Measurements from ENCODE around the gene YTHDC1. TPM values are rescaled to one million over a fixed set of nuclear protein-coding genes. Genes with fewer than 3 reads are reported as not detected.

The YTHDC1 gene
- total RNA-seq, 1 experiment from 2014 or later: 68.9 TPM

- TF ChIP-seq CEBPB (IDR thresholded peaks at IDR 0.05; ENCODE audit: low read depth): no peak
- no peak for TF ChIP-seq REST (IDR thresholded peaks at IDR 0.05; ENCODE audit: low read depth)
- POLR2A ChIA-PET: no interaction called here
- ATAC-seq: no peak
- H3K4me2 ChIP-seq (ENCODE audit: low read length): no peak overlapping the region
- no peaks in the 10 kb centered on the region for H3K36me3 ChIP-seq (ENCODE audit: control insufficient read depth in 1 of 2, insufficient read depth in 2 of 2, low read length in 2 of 2)
- RAD21 ChIA-PET (ENCODE audit: low non-redundant PET in 1 of 2, low total read pairs in 2 of 2, uncharacterized antibody in 2 of 2, unreplicated experiment in 2 of 2): no interaction called here
- H3K4me1 ChIP-seq (ENCODE audit: control insufficient read depth in 1 of 2, insufficient read depth in 2 of 2, low read length in 2 of 2): no peaks in the 10 kb centered on the region
- no peaks in the 10 kb centered on the region for H3K27me3 ChIP-seq (ENCODE audit: insufficient read depth, low read length)
- H4K20me1 ChIP-seq (ENCODE audit: insufficient read depth): no peaks in the 10 kb centered on the region
- CTCF ChIA-PET: no interaction called here
- H2AFZ ChIP-seq (ENCODE audit: low read depth, low read length, poor library complexity, severe bottlenecking): no peak overlapping the region
- H3K79me2 ChIP-seq (ENCODE audit: insufficient read depth, low read length): no peaks in the 10 kb centered on the region
- intact Hi-C loops (cut with micrococcal nuclease): no loop called here
- DNase-seq (ENCODE audit: low read depth, low spot score): no peak
- H3K9me2 ChIP-seq (ENCODE audit: insufficient read depth): no peaks in the 10 kb centered on the region
- BruUV-seq (replicated peaks): no TSS peak
- no peaks in the 10 kb centered on the region for H3K9me3 ChIP-seq (ENCODE audit: control insufficient read depth in 1 of 2, insufficient read depth in 1 of 2, low read depth in 1 of 2, low read length in 2 of 2)
- no peak overlapping the region for H3K4me3 ChIP-seq (replicated peaks in 1 of 2; ENCODE audit: low read depth in 1 of 2, low read length in 2 of 2)
- no peak overlapping the region for H3K27ac ChIP-seq (ENCODE audit: low read depth, low read length)
- no peak overlapping the region for H3K9ac ChIP-seq (ENCODE audit: low read length)
Measured at GRCh38 chr4:68396756-68397155, 46.9 kb upstream of the YTHDC1 start.

DNA sequence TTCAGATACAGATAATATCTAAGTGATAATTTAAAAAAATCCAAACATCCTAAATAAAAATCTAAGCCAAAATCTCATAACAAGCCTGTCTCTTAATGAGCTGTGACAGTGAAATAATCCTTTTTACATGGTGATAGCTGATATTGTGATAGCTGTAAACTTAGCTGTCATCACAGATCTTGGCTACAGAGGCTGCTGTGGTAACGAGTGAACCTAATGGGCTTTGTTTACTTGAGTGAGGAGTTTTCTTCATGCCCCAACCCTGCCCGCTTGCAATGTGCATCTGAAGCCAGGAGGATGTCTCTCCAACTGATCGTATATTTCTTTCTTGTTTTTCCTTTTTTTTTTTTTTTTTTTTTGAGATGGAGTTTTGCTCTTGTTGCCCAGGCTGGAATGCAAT, 41.5 kb upstream of the YTHDC1 start:
- H3K4me1 ChIP-seq (ENCODE audit: control insufficient read depth in 1 of 2, insufficient read depth in 2 of 2, low read length in 2 of 2): no peaks in the 10 kb centered on the region
- intact Hi-C loops (cut with micrococcal nuclease): no loop called here
- H3K27me3 ChIP-seq (ENCODE audit: insufficient read depth, low read length): no peaks in the 10 kb centered on the region
- H2AFZ ChIP-seq (ENCODE audit: low read depth, low read length, poor library complexity, severe bottlenecking): no peak overlapping the region
- POLR2A ChIA-PET: no interaction called here
- no peaks in the 10 kb centered on the region for H3K36me3 ChIP-seq (ENCODE audit: control insufficient read depth in 1 of 2, insufficient read depth in 2 of 2, low read length in 2 of 2)
- H3K9me3 ChIP-seq (ENCODE audit: control insufficient read depth in 1 of 2, insufficient read depth in 1 of 2, low read depth in 1 of 2, low read length in 2 of 2): no peaks in the 10 kb centered on the region
- H3K9ac ChIP-seq (ENCODE audit: low read length): no peak overlapping the region
- H3K27ac ChIP-seq (ENCODE audit: low read depth, low read length): no peak overlapping the region
- BruUV-seq (replicated peaks): no TSS peak
- H3K79me2 ChIP-seq (ENCODE audit: insufficient read depth, low read length): no peaks in the 10 kb centered on the region
- CTCF ChIA-PET: no interaction called here
- RAD21 ChIA-PET (ENCODE audit: low non-redundant PET in 1 of 2, low total read pairs in 2 of 2, uncharacterized antibody in 2 of 2, unreplicated experiment in 2 of 2): no interaction called here
- H4K20me1 ChIP-seq (ENCODE audit: insufficient read depth): no peaks in the 10 kb centered on the region
- no peaks in the 10 kb centered on the region for H3K9me2 ChIP-seq (ENCODE audit: insufficient read depth)
- ATAC-seq (no peak), DNase-seq (ENCODE audit: low read depth, low spot score) (no peak)
- no peak overlapping the region for H3K4me3 ChIP-seq (replicated peaks in 1 of 2; ENCODE audit: low read depth in 1 of 2, low read length in 2 of 2)
- H3K4me2 ChIP-seq (ENCODE audit: low read length): no peak overlapping the region
- TF ChIP-seq EZH2phosphoT487 (IDR thresholded peaks at IDR 0.05; ENCODE audit: borderline replicate concordance): no peak
- TF ChIP-seq TCF7L2 (IDR thresholded peaks at IDR 0.05; ENCODE audit: borderline replicate concordance, extremely low read depth, insufficient read depth, insufficient read length): no peak
- TF ChIP-seq JUND (IDR thresholded peaks at IDR 0.05): no peak
- TF ChIP-seq, protein P1, sequence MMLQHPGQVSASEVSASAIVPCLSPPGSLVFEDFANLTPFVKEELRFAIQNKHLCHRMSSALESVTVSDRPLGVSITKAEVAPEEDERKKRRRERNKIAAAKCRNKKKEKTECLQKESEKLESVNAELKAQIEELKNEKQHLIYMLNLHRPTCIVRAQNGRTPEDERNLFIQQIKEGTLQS (IDR thresholded peaks at IDR 0.05): no peak
- TF ChIP-seq EGR1 (IDR thresholded peaks at IDR 0.05; ENCODE audit: low read depth): no peak

Measured in HCT116 (cell line).